ENCODE measurements around the gene ALOXE3. TPM values are rescaled to one million over a fixed set of nuclear protein-coding genes. Genes with fewer than 3 reads are reported as not detected.

Gene ALOXE3
- total RNA-seq, 1 experiment from 2014 or later = 0.13 TPM

GRCh38 chr17:8089728-8090127 is 28.6 kb downstream of the ALOXE3 start:
- no peak overlapping the region for H3K4me3 Mint-ChIP-seq
- no peak overlapping the region for H3K23ac ChIP-seq (ENCODE audit: insufficient read length, low read depth, low read length)
- peaks cover 46% of the 10 kb centered on the region for H3K27me3 Mint-ChIP-seq (ENCODE audit: low read depth)
- H2BK20ac ChIP-seq (ENCODE audit: low read depth, low read length, poor library complexity, severe bottlenecking) = no peak overlapping the region
- H3K14ac ChIP-seq (ENCODE audit: insufficient read depth, low read length) = no peak overlapping the region
- no peak overlapping the region for H2BK120ac ChIP-seq (ENCODE audit: low read depth, low read length, poor library complexity, severe bottlenecking)
- no peak overlapping the region for H3K27ac ChIP-seq (ENCODE audit: insufficient read length, low read depth, low read length)
- H3K4me2 ChIP-seq (ENCODE audit: insufficient read depth, insufficient read length, low read length) = no peak overlapping the region
- H3K36me3 Mint-ChIP-seq (ENCODE audit: insufficient read depth in 1 of 3, low read depth in 3 of 3) = no peaks in the 10 kb centered on the region; a peak in 1 of 7 replicates
- no peak overlapping the region for H3K27ac Mint-ChIP-seq
- no peak overlapping the region for H2AK5ac ChIP-seq (ENCODE audit: insufficient read length, low read length)
- no peak overlapping the region for H2BK15ac ChIP-seq (ENCODE audit: low read depth, low read length)
- H4K20me1 ChIP-seq (ENCODE audit: control insufficient read depth, insufficient read depth, insufficient read length) = no peaks in the 10 kb centered on the region
- no peak overlapping the region for H4K8ac ChIP-seq (replicated peaks; ENCODE audit: insufficient read length, low read depth, low read length)
- no peak overlapping the region for H4K5ac ChIP-seq (ENCODE audit: insufficient read length, low read depth, low read length)
- H3K56ac ChIP-seq (ENCODE audit: insufficient read length, low read depth, low read length) = no peak overlapping the region
- H3K9ac ChIP-seq (ENCODE audit: extremely low read depth, insufficient read length, low read length) = no peak overlapping the region
- no peak for TF ChIP-seq CTCF (conservative IDR thresholded peaks at IDR 0.05)
- no peak overlapping the region for H2BK5ac ChIP-seq (ENCODE audit: insufficient read length, low read length)
- no peaks in the 10 kb centered on the region for H3K9me3 ChIP-seq (ENCODE audit: control insufficient read depth, low read depth, low read length)
- H3K4ac ChIP-seq (ENCODE audit: low read depth, low read length) = no peak overlapping the region
- H3K4me1 ChIP-seq (ENCODE audit: insufficient read depth, low read length) = no peaks in the 10 kb centered on the region; the same call in 1 of the 2 replicates
- H4K91ac ChIP-seq (ENCODE audit: insufficient read length, low read depth, low read length) = no peak overlapping the region
- H3T11ph ChIP-seq (ENCODE audit: low read length) = no peak overlapping the region
- H3K4me1 Mint-ChIP-seq = peaks cover 17 to 19% of the 10 kb centered on the region in 2 experiments
- H2BK12ac ChIP-seq (ENCODE audit: insufficient read length, low read depth, low read length) = no peak overlapping the region
- no peaks in the 10 kb centered on the region for H3K79me1 ChIP-seq (ENCODE audit: insufficient read depth, low read depth, low read length, poor library complexity, severe bottlenecking)
- H3K79me2 ChIP-seq (ENCODE audit: insufficient read depth, low read length) = no peaks in the 10 kb centered on the region
- no CpG with 5 or more reads among the region's 6 CpGs for WGBS (ENCODE audit: extremely low coverage, insufficient read length, low lambda C conversion rate)
- H3K18ac ChIP-seq (ENCODE audit: insufficient read length, low read depth, low read length) = no peak overlapping the region
- H3K23me2 ChIP-seq (ENCODE audit: insufficient read length, low read depth, low read length, poor library complexity, severe bottlenecking) = no peaks in the 10 kb centered on the region
- no peaks in the 10 kb centered on the region; a peak in 2 of 5 replicates for H3K9me3 Mint-ChIP-seq
- DNase-seq = no peak
- no peak overlapping the region for H2AFZ ChIP-seq (ENCODE audit: low read length)
- H3K27me3 ChIP-seq (ENCODE audit: insufficient read depth, low read length) = no peaks in the 10 kb centered on the region

Data from H9 (cell line).